Measurements from ENCODE around the gene HPSE2.

The HPSE2 gene

DNA sequence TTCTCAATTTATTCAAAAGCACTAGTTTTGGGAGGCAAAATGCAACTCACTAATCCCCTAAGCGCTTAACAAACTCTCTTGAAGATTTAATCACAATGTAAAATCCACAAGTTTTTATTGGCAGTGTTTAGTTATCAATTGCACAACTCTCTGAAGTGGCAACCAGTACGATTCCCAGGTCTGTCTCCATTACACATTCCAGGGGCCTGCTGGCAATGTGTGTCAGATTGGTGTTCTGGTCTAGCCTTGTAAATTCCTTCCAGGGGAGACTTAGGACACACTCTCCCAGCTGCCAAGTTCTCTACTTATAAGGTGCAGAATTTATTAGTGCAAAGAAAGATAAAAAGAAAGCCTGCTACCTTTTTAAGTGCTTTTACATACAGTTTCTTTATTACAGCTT, 624.2 kb downstream of the HPSE2 start:
- no peak for DNase-seq

DNA sequence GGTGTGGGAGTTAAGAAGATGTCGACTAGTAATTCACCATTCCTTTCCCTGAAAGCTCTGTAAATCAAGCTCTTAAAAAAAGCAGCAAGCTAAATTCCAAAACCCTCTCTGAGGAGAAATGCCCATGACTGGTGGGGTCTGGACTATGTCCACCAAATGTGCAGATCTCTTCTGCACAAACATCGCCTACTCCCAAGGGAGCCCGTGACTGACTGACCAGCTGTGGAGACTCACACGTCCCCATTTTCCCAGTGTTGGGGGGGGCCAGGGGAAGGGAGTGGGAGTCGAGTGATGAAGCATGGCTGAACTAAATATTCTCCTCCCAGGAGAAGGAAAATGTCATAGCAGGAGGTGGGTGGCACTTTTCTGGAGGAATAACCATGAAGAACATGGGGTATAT, 624.8 kb downstream of the HPSE2 start:
- DNase-seq = peak; percentile 28

DNA sequence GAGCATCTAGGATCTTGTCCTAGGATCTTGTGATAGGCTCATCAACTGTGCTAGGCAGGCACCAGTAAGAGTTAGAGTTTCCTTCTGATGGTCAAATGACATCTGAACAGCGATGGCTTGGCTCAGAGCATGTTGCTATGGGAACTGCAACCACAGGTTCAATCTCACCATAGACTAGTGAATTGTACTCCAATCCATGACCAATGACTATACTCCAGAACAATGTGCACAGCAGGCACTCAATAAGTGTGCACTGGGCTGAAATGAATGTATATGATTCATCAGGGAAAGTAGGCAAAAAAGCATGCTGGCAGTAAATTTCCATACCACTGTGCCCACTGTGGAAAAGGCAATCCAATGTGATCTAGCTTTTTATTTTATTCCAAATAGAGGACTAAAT, 625.4 kb downstream of the HPSE2 start:
- DNase-seq = no peak

- DNase-seq = no peak
These were observed 626.4 kb downstream of the HPSE2 start for GRCh38 chr10:98609265-98609664.

DNA sequence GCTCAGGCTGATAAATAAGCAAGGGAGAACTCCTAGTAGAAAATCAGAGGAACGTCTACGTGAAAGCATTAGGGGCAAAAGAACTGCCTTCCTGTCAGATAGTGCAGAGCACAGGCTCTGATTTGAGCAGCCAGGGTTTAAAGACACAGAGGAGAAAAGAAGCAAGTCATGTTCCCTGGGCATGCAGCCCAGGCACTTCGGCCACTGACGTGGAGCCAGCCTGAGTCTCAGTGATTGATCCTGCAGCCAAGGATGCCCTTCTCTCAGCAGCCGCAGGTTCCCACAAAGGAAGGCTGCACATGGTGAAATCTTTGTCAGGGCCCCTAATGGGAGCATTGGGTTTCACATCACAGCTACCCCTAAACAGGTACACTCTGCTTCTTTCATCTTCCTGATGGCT, 627.2 kb downstream of the HPSE2 start:
- DNase-seq = no peak

GRCh38 chr10:98602224-98602623, 633.4 kb downstream of the HPSE2 start:
- no peak for DNase-seq

- no peak for DNase-seq
These were observed 636.5 kb downstream of the HPSE2 start for GRCh38 chr10:98599032-98599610.

DNA sequence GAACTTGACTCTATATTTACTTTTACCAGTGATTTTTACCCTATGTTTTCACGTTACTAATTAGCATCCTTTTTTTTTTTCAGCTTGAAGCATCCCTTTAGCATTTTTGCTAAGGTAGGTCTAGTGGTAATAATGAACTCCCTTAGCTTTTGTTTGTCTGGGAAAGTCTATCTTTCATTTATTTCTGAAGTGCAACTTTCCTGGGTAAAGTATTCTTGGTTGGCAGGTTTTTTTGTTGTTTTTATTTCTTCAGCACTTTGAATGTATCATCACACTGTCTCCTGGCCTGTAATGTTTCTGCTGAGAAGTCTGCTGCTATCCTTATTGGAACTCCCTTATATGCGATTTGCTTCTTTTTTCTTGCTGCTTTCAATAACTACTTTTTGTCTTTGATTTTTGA, 639.2 kb downstream of the HPSE2 start:
- no peak for DNase-seq

DNA sequence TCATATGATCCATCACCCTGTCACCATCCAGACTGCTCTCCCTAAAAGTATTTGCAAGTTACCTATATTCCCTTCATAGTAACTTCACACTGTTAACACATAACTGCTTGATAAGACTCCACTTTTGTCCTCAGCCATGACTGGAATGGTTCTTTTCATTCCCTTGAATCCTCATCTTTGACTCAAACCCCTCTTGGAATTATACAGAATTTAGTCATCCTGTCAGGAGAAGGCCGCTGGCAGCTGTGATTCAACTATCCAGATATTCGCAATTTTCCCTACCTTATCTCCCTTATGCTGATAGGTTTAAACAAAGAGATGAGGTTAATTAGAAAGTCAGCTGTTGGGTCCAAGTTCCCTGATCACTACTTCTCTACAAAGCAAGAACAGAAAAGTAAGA, 646.0 kb downstream of the HPSE2 start:
- no peak for DNase-seq

GRCh38 chr10:98589007-98589406, 646.6 kb downstream of the HPSE2 start:
- DNase-seq = no peak

DNA sequence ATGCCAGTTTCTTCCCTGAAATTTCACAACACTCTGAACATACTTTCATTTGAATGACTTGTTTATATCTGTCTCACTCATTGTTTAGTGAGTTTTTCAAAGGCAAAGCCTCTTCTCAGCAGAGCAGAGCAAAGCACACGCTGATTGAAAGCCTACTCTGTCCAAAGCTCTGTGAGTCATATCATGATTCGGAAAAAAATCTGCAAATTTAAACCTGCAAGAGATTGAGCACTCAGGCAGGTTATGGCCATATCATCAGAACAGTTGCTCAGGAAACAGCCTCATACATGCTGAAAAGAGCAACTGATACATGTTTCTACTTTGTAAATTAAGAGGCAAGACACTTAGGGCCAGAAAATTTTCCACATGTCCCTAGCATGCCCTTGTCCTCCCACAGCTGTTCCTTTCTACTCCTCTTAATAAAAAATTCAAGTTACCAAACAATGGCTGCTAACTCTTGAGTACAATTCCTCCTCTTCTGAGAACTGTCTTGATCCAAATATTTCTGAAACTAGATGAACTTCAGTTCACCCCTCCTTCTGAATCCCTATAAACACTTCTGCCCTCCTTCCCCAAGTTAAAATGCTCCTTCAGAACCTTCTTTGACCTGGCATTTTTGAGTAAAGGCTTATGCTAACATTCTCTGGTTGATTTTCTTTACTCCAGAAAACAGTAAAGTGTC, 648.4 kb downstream of the HPSE2 start:
- DNase-seq = peak; percentile 16

GRCh38 chr10:98586096-98586495, 649.6 kb downstream of the HPSE2 start:
- DNase-seq = no peak

DNA sequence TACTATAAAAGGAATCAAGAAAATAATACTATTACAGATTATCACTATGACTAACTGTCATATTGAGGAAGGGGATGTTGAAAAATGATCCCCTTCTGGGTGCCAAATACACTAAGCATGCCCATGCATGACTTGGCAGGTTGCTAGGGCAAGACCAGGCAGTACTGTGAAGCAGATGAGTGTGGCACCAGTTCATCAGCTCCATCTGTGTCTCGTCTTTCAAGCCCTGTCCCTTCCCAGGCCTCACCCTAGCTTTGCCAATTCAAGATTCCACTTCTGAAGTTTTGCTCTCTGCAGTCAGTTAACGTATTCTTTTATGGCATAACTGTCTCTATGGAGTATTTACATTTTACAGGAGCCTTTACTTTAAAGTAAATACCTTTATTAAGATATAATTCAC, 653.3 kb downstream of the HPSE2 start:
- no peak for DNase-seq

GRCh38 chr10:98577578-98577977, 658.1 kb downstream of the HPSE2 start:
- no peak for DNase-seq

- no peak for DNase-seq
These were observed 658.5 kb downstream of the HPSE2 start for GRCh38 chr10:98577168-98577567.

DNA sequence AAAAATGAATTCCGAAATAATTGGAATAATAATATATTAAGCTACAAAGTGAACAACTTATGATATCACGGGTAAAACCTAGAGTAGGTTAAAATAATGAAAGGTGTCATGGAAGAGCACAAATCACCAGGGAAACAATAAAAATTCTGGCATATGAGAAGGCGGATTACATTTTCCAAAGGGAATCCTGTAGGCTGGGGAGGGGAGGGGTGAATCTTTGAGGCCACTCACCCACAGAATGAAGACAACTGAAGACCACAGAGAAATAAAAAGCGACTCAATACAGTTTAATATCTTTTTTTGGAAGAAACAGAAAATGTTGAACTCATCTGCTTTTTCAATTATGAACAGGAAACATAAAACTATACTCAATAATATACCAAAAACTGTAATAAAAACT, 659.6 kb downstream of the HPSE2 start:
- DNase-seq = no peak

DNA sequence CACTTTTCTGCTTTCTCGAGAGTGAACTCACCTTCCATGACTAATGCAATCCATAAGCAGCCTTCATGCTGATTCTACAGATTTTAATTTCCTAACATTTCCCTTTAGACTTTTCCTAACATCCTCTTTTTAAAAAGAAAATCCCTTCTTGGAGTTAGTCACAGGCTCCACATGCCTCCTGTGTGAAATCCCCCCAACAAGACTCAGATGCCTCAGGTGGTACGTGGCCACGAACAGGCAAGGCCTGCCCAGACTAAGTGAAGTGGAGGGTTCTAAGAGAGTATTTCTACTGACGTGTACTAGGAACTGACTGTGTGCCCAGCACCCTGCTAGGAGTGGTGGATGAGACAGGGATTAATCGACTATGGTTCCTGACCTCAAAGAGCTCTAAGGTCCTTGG, 663.1 kb downstream of the HPSE2 start:
- DNase-seq = no peak

DNA sequence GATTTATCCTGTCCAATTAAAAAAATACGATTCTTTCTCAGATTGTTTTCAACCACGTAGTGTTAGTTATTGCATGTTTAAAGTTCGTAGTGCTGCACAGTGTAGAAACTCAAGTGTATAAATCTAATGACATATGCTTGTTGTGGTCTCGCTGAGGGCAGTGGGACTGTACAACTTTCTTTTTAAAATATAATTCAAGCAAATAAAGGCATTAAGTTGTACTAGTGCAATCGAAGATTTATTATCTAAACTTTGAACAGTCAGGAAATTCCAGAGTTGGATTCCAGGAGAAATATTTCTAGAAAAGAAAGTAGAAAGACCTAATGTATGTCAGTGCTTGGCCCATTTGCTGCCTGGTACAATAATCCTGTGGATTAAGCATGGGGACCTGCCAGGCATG, 664.8 kb downstream of the HPSE2 start:
- no peak for DNase-seq

DNA sequence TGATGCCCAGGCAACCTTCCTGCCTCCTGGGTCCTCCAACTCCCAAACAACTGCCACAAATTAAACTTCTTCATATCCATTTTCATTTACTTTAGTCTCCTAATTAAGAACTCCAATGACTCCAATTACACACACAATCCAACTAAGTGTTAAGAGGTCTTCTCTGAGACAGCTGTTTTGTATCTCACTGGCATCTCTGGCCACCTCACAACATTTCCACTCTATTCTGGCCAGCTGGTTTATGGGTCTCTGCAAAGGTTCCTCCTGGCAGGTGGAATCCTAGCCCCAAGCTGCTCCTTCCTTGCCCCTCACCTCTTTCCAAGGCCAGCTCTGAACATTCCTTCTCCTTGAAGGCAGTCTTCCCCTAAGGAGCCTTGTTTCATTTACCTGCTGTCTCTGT, 665.8 kb downstream of the HPSE2 start:
- peak; percentile 22 for DNase-seq

DNA sequence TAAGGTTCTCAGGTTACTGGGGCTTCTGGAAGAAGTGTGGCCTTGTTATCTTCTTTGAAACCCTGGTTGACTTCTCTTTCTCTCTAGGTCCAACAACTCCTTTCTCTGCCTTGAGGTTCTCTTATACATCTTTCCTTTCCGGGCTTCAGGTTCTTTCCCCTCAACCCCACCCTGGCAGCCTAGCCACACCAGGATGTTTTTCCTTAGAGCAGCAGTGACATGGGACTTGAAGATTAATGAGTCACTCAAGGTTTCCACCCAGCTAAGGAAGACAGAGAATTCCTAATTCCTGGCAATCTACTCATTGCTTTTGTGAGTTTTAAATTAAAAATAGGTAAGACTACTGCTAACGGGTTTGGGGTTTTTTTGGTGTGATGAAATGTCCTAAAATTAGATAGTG, 667.1 kb downstream of the HPSE2 start:
- DNase-seq = no peak

GRCh38 chr10:98567391-98568133, 668.1 kb downstream of the HPSE2 start:
- DNase-seq = no peak

GRCh38 chr10:98563811-98564210, 671.8 kb downstream of the HPSE2 start:
- DNase-seq = no peak

DNA sequence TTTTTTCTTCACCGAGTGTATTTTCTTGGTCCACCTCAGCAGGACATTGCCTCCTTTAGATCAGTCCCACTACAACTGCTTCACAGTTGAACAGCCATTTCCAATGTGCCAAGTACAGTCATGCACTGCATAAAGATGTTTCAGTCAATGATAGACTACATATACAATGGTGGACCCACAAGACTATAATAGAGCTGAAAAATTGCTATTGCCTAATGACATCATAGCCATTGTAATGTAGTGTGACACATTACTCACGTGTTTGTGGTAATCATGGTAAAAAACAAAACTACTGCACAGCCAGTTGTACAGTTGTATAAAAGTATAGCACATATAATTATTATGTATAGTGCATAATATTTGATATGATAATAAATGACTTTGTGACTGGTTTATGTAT, 675.1 kb downstream of the HPSE2 start:
- DNase-seq = no peak

DNA sequence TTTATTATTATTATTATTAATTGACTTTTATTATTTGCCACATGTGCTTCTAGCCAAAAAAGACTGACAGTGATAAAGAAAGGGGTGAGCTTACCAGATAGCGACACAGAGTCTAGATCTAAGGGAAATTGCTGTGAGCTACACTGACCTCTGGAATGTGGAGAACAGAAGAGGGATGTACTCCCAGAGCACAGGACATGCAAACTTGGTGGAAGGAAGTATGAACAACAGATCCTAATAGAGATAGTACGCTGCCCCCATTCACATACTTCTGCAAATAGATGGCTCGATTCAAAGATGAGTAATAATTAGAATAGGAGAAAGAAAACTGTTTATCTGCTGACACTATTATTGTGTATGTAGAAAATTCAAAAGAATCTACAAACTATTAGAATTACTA, 679.6 kb downstream of the HPSE2 start:
- no peak for DNase-seq
